ENCODE results near the gene RHOB. TPM values are rescaled to one million over a fixed set of nuclear protein-coding genes. Genes with fewer than 3 reads are reported as not detected.

The RHOB gene
- total RNA-seq, 2 donors from 2014 or later, result 376 to 784 TPM

DNA sequence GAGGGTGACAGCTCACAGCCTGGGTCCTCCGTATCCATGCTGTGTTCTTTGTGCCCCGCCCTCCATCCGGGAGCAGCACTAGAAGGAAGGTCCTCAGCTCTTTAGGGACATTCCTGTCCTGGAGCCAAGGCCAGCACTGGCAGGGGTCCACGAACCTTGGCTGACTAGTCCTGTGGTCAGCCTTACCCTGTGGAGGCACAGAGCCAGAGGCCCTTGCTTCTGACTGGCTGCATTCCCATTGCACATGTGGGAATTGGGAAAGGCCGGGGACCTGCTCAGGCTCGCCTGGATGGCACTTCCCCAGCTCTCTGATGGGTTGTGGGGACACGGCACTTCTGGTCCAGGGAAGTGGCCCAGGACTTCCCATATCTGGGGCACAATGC lies 24.9 kb upstream of the RHOB start:
- DNase-seq, result peak; percentile 94 to 99 (median 97)
- ATAC-seq, result peak; percentile 92
- 10 to 37% methylated on average over 3 to 7 of the region's 7 CpGs for WGBS, 2 donors
- H3K4me3 ChIP-seq, result no peak overlapping the region
- intact Hi-C loops (cut with DNase I), result no loop called here
- peaks cover 34% of the 10 kb centered on the region for H3K4me1 ChIP-seq
- TF ChIP-seq, protein P1, sequence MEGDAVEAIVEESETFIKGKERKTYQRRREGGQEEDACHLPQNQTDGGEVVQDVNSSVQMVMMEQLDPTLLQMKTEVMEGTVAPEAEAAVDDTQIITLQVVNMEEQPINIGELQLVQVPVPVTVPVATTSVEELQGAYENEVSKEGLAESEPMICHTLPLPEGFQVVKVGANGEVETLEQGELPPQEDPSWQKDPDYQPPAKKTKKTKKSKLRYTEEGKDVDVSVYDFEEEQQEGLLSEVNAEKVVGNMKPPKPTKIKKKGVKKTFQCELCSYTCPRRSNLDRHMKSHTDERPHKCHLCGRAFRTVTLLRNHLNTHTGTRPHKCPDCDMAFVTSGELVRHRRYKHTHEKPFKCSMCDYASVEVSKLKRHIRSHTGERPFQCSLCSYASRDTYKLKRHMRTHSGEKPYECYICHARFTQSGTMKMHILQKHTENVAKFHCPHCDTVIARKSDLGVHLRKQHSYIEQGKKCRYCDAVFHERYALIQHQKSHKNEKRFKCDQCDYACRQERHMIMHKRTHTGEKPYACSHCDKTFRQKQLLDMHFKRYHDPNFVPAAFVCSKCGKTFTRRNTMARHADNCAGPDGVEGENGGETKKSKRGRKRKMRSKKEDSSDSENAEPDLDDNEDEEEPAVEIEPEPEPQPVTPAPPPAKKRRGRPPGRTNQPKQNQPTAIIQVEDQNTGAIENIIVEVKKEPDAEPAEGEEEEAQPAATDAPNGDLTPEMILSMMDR (IDR thresholded peaks at IDR 0.05), result no peak
- no peak for TF ChIP-seq POLR2A (IDR thresholded peaks at IDR 0.05)
- no peaks in the 10 kb centered on the region for H3K36me3 ChIP-seq (replicated peaks in 1 of 2; ENCODE audit: insufficient read depth in 1 of 2, low read depth in 2 of 2)
- H3K27ac ChIP-seq, result peak overlapping the region; percentile 32 to 92 (median 68)
- no peaks in the 10 kb centered on the region for H3K9me3 ChIP-seq
- H3K27me3 ChIP-seq, result no peaks in the 10 kb centered on the region

DNA sequence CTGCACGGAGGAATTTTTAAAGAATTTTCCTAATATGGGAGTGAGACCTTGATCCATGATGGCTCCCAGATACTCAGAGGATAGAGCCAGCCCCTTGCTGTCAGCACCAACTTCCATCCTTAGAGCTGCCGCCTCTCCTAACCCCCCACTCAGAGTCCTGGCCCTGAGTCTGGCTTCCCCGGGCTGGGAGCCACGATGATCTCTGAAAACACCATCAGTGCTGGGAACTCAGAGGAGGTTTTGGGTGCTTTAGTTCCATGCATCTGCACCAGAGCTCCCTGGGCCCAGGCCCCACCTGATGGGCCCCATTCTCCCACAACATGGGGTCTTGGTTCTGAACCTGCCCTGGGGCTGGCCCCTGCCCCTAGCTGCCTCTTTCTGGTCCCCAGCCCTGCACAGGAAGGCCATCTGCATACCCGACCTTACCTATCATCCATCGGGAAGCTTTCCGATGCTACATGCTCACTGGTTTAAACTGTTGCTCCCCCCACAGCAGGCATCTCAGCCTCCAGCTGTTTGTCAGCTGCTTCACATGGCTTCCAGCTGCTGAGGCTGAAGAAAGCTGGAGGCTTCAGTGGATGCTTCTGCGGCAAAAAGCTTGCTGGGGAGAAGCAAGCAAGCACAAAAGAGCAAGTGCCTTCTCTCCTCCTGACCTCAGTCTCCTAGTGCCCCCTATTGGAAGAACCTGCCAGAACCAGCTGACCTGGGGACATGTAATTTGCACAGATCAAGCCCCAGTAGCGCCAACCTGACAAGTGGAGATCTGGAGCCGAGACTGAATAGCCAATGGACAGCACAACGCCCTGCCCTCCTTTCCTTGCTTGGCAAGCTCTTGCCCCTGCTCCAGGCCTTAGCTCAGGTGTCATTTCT lies 24.2 kb upstream of the RHOB start:
- intact Hi-C loops (cut with DNase I), result no loop called here
- Histone ChIP-seq H3K9me3 (no peaks in the 10 kb centered on the region), H3K27me3 (no peaks in the 10 kb centered on the region), H3K4me1 (peaks cover 34% of the 10 kb centered on the region), H3K27ac (peak overlapping the region; percentile 32 to 92 (median 68)), H3K36me3 (replicated peaks in 1 of 2; ENCODE audit: insufficient read depth in 1 of 2, low read depth in 2 of 2) (no peaks in the 10 kb centered on the region), H3K4me3 (no peak overlapping the region)
- ATAC-seq, result no peak
- no peak for DNase-seq
- TF ChIP-seq, protein P1 (IDR thresholded peaks at IDR 0.05), result peak in 2 of 7 experiments; percentile 5 to 8
- TF ChIP-seq POLR2A (IDR thresholded peaks at IDR 0.05), result no peak
- 62 to 68% methylated on average over 6 to 11 of the region's 11 CpGs for WGBS, 2 donors

DNA sequence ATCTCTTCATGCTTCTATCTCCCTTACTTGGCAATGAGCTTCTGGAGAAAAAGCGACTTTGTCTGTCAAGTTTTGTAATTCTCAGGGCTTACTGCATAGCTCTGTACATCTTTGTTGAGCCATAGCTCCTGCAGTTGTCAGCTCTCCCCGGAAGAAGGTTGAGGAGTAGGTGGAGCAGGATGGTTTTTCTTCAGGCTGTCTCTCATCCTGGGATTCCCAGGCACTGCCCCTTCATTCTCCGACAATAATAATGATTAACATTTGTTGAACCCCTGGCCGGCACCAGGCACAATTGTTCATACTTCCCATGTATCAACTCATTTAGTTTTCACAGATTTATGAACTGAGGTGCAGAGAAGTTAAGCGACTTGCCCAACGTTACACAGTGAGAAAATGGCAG lies 23.5 kb upstream of the RHOB start:
- no peak overlapping the region for H3K4me3 ChIP-seq
- no peaks in the 10 kb centered on the region for H3K9me3 ChIP-seq
- DNase-seq, result no peak
- no peaks in the 10 kb centered on the region for H3K36me3 ChIP-seq (replicated peaks in 1 of 2; ENCODE audit: insufficient read depth in 1 of 2, low read depth in 2 of 2)
- no peak for ATAC-seq
- no peak for TF ChIP-seq POLR2A (IDR thresholded peaks at IDR 0.05)
- TF ChIP-seq, protein P1 (IDR thresholded peaks at IDR 0.05), result no peak
- intact Hi-C loops (cut with DNase I), result no loop called here
- no peak overlapping the region for H3K27ac ChIP-seq
- H3K4me1 ChIP-seq, result peaks cover 31% of the 10 kb centered on the region
- H3K27me3 ChIP-seq, result no peaks in the 10 kb centered on the region
- WGBS, 2 donors, result 86 to 91% methylated on average over 6 of the region's 6 CpGs

DNA sequence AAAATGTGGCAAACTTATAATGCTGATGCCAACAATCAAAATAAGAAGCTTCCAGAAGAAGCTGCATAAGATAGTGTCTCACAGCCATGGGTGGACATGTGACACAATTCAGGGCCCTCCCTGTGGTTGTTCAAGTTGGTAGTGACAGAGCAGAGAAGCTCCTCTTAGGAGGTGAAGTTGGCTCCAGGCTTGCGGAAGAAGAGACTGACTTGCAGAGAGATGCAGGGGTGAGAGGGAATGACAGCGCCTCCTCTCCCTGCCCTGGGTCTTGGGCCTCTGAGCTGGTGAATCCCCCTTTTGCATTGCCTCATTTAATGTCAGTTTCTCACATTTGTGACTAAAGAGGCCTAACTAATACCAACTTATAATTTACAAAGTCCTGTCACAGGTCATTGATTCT lies 23.0 kb upstream of the RHOB start:
- no peak for TF ChIP-seq POLR2A (IDR thresholded peaks at IDR 0.05)
- TF ChIP-seq, protein P1 (IDR thresholded peaks at IDR 0.05), result no peak

More for the DNA sequence above, 23.0 kb upstream of the RHOB start:
- no peak for DNase-seq
- H3K9me3 ChIP-seq, result no peaks in the 10 kb centered on the region
- H3K27me3 ChIP-seq, result no peaks in the 10 kb centered on the region
- H3K4me3 ChIP-seq, result no peak overlapping the region
- no peaks in the 10 kb centered on the region for H3K36me3 ChIP-seq (replicated peaks in 1 of 2; ENCODE audit: insufficient read depth in 1 of 2, low read depth in 2 of 2)
- H3K4me1 ChIP-seq, result peaks cover 28% of the 10 kb centered on the region
- no peak for ATAC-seq
- WGBS, 2 donors, result 91 to 100% methylated on average over 2 of the region's 2 CpGs
- H3K27ac ChIP-seq, result peak overlapping the region in 1 of 4 donors; percentile 47
- intact Hi-C loops (cut with DNase I), result no loop called here

Measured in body of pancreas (tissue), 4 donors.